HEK293T (cell line): Measurements from ENCODE around the gene CLASP1.
"Not testable (repeated sequence)": the region's sequence is repeated elsewhere in the genome, so short reads cannot be mapped to it uniquely, and the experiment has no call there.

Experiments
- CTCF ChIA-PET: fragments of 350-600 bp; formaldehyde crosslinking; extraction: SDS; loops from one replicate; lab custom pipeline; 2021; ENCODE audit warnings: antibody characterized with exemption, inconsistent platforms; lab: Yijun Ruan, JAX
- POLR2A ChIA-PET: fragments of 350-600 bp; formaldehyde crosslinking; extraction: SDS; loops from one replicate; lab custom pipeline; 2020; ENCODE audit warnings: antibody characterized with exemption, inconsistent platforms; lab: Yijun Ruan, JAX
- DNase-seq: peaks from one replicate; pipeline ENCODE4 v3.0.0; 2012; ENCODE audit warnings: mixed read lengths; ENCODE audit errors: extremely low spot score
- ARNT ChIP-seq: fragments of 450-650 bp; IDR thresholded peaks from 2 replicates; pipeline ENCODE4 v1.6.1; 2017; ENCODE audit warnings: mild to moderate bottlenecking
- BHLHE40 ChIP-seq: fragments of 450-650 bp; IDR thresholded peaks from 2 replicates; pipeline ENCODE4 v1.6.1; 2016; ENCODE audit warnings: mild to moderate bottlenecking, moderate library complexity, borderline replicate concordance
- CTBP1 ChIP-seq: fragments of 450-650 bp; IDR thresholded peaks from 2 replicates; pipeline ENCODE4 v1.6.1; 2016; ENCODE audit warnings: borderline replicate concordance
- ELF4 ChIP-seq: fragments of 450-650 bp; IDR thresholded peaks from 2 replicates; pipeline ENCODE4 v1.6.1; 2017; ENCODE audit warnings: antibody characterized with exemption
- FOXA1 ChIP-seq: fragments of 450-650 bp; IDR thresholded peaks from 2 replicates; pipeline ENCODE4 v1.6.1; 2016; ENCODE audit warnings: mild to moderate bottlenecking
- FOXK2 ChIP-seq: fragments of 450-650 bp; IDR thresholded peaks from 2 replicates; pipeline ENCODE4 v1.6.1; 2016; ENCODE audit warnings: mild to moderate bottlenecking
- FOXM1 ChIP-seq: fragments of 450-650 bp; IDR thresholded peaks from 2 replicates; pipeline ENCODE4 v1.6.1; 2017; ENCODE audit warnings: mild to moderate bottlenecking, borderline replicate concordance
- HDGF ChIP-seq: fragments of 450-650 bp; IDR thresholded peaks from 2 replicates; pipeline ENCODE4 v1.6.1; 2017; ENCODE audit warnings: antibody characterized with exemption, borderline replicate concordance
- L3MBTL2 ChIP-seq: fragments of 450-650 bp; conservative IDR thresholded peaks from 2 replicates; pipeline ENCODE4 v1.6.1; 2016; ENCODE audit warnings: mild to moderate bottlenecking
- LEF1 ChIP-seq: fragments of 450-650 bp; IDR thresholded peaks from 2 replicates; pipeline ENCODE4 v1.6.1; 2017; ENCODE audit warnings: mild to moderate bottlenecking, borderline replicate concordance
- NFRKB ChIP-seq: fragments of 450-650 bp; IDR thresholded peaks from 2 replicates; pipeline ENCODE4 v1.6.1; 2016; ENCODE audit warnings: mild to moderate bottlenecking, moderate library complexity
- PKNOX1 ChIP-seq: fragments of 450-650 bp; IDR thresholded peaks from 2 replicates; pipeline ENCODE4 v1.6.1; 2016
- SP1 ChIP-seq: fragments of 450-650 bp; IDR thresholded peaks from 2 replicates; pipeline ENCODE4 v1.6.1; 2017
- SUZ12 ChIP-seq: fragments of 450-650 bp; IDR thresholded peaks from 2 replicates; pipeline ENCODE4 v1.6.1; 2016; ENCODE audit warnings: mild to moderate bottlenecking
- TARDBP ChIP-seq: fragments of 450-650 bp; IDR thresholded peaks from 2 replicates; pipeline ENCODE4 v1.6.1; 2016
- ZNF384 ChIP-seq: fragments of 450-650 bp; IDR thresholded peaks from 2 replicates; pipeline ENCODE4 v1.6.1; 2016

The CLASP1 gene

GRCh38 chr2:121346859-121347258, 302.4 kb downstream of the CLASP1 start:
- TF ChIP-seq NFRKB (no peak), SP1 (no peak), ELF4 (no peak), ARNT (no peak), ZNF384 (no peak), L3MBTL2 (no peak), CTBP1 (no peak), FOXA1 (no peak), BHLHE40 (no peak), TARDBP (no peak), FOXK2 (no peak), SUZ12 (no peak), FOXM1 (no peak), HDGF (no peak), LEF1 (no peak)
- CTCF ChIA-PET = no interaction called here
- no peak for DNase-seq
- POLR2A ChIA-PET = no interaction called here

GRCh38 chr2:121346407-121346806, 302.9 kb downstream of the CLASP1 start:
- DNase-seq = no peak
- no peak for TF ChIP-seq FOXA1
- TF ChIP-seq FOXK2 = no peak
- no peak for TF ChIP-seq TARDBP
- no peak for TF ChIP-seq NFRKB
- no peak for TF ChIP-seq HDGF
- TF ChIP-seq PKNOX1 = no peak
- no peak for TF ChIP-seq ZNF384
- no peak for TF ChIP-seq BHLHE40
- no peak for TF ChIP-seq CTBP1
- TF ChIP-seq FOXM1 = no peak
- TF ChIP-seq ARNT = no peak
- TF ChIP-seq SP1 = no peak
- no peak for TF ChIP-seq ELF4
- TF ChIP-seq SUZ12 = no peak
- CTCF ChIA-PET = interaction anchor here (1.2 kb wide), 1 partner anchor 251 kb away, joined by 4 read pairs; no protein-coding TSS in a partner anchor
- POLR2A ChIA-PET = no interaction called here

- ChIA-PET CTCF (interaction anchor here (1.2 kb wide), 1 partner anchor 250 kb away, joined by 4 read pairs; no protein-coding TSS in a partner anchor), POLR2A (no interaction called here)
- TF ChIP-seq L3MBTL2 = no peak
- no peak for TF ChIP-seq NFRKB
- no peak for TF ChIP-seq ARNT
- TF ChIP-seq ELF4 = no peak
- TF ChIP-seq FOXA1 = no peak
- no peak for TF ChIP-seq TARDBP
- no peak for TF ChIP-seq LEF1
- no peak for TF ChIP-seq ZNF384
- TF ChIP-seq CTBP1 = no peak
- TF ChIP-seq BHLHE40 = no peak
- no peak for TF ChIP-seq SP1
- DNase-seq = no peak
Observed at GRCh38 chr2:121345887-121346286, 303.4 kb downstream of the CLASP1 start.

- ChIA-PET POLR2A (no interaction called here), CTCF (no interaction called here)
- no peak for DNase-seq
- TF ChIP-seq HDGF (no peak), ZNF384 (no peak), TARDBP (no peak), SP1 (no peak), ELF4 (no peak), FOXM1 (no peak), FOXA1 (no peak)
Observed at GRCh38 chr2:121345101-121345500, 304.2 kb downstream of the CLASP1 start.

GRCh38 chr2:121343828-121344399, 305.3 kb downstream of the CLASP1 start:
- CTCF ChIA-PET = interaction anchor here (0.9 kb wide), 1 partner anchor 249 kb away, joined by 3 read pairs; no protein-coding TSS in a partner anchor
- DNase-seq, POLR2A ChIA-PET: not testable (repeated sequence)

- DNase-seq = no peak
- TF ChIP-seq ZNF384 (no peak), SP1 (no peak), FOXA1 (no peak), L3MBTL2 (no peak), ARNT (no peak), BHLHE40 (no peak), SUZ12 (no peak), TARDBP (no peak), HDGF (no peak), FOXM1 (no peak), ELF4 (no peak), LEF1 (no peak), CTBP1 (no peak), PKNOX1 (no peak), NFRKB (no peak), FOXK2 (no peak)
- ChIA-PET CTCF (interaction anchor here (0.9 kb wide), 1 partner anchor 248 kb away, joined by 3 read pairs; no protein-coding TSS in a partner anchor), POLR2A (no interaction called here)
Observed at GRCh38 chr2:121343191-121343590, 306.1 kb downstream of the CLASP1 start.

GRCh38 chr2:121342751-121343150, 306.5 kb downstream of the CLASP1 start:
- TF ChIP-seq ZNF384 (no peak), HDGF (no peak), PKNOX1 (no peak), SUZ12 (no peak), L3MBTL2 (no peak), TARDBP (no peak), NFRKB (no peak), FOXA1 (no peak), FOXM1 (no peak), BHLHE40 (no peak), ARNT (no peak), ELF4 (no peak), CTBP1 (no peak), FOXK2 (no peak), LEF1 (no peak), SP1 (no peak)
- CTCF ChIA-PET = no interaction called here
- DNase-seq = no peak
- POLR2A ChIA-PET = no interaction called here
